K562 (cell line): ENCODE measurements around the gene HECW1. TPM values are rescaled to one million over a fixed set of nuclear protein-coding genes. Genes with fewer than 3 reads are reported as not detected.

Experiments
- ATAC-seq: fragments of 200-7000 bp; cut with Tn5 transposase; 3 replicates; pipeline ENCODE4 v1.9.1; 2020; ENCODE audit warnings: moderate library complexity
- BruUV-seq: library from RNA; stranded (reverse); fragments of 400-500 nt; replicated peaks from 2 replicates; lab custom pipeline; 2021; lab: Mats Ljungman, UMichigan
- CTCF ChIA-PET: fragments of 300-600 bp; formaldehyde crosslinking; extraction: SDS; loops from one replicate; lab custom pipeline; 2021; ENCODE audit warnings: low intra/inter-chr PET ratio; lab: Yijun Ruan, JAX
- POLR2A ChIA-PET: fragments of 300-600, 350-650 bp; sonication (Branson Sonifier 250); formaldehyde crosslinking; extraction: SDS; loops from one replicate; lab custom pipeline; 2021; ENCODE audit warnings: antibody characterized with exemption, inconsistent platforms; lab: Yijun Ruan, JAX
- DNase-seq, 4 experiments: peaks; one replicate each; pipeline versions ENCODE4 v3.0.0 to v3.0.0-alpha.2; 2011 to 2018; ENCODE audit warnings: low spot score in 3 of 4, mixed read lengths in 3 of 4; ENCODE audit errors: extremely low read depth in 1 of 4
- FAIRE-seq: peaks from 2 replicates; lab custom pipeline; 2011; peaks lifted over from hg19 to GRCh38; lab: Jason Lieb, UNC
- H2AFZ ChIP-seq: 2 replicates; pipeline ENCODE4 v1.6.0; 2011; ENCODE audit warnings: low read depth, low read length, control low read depth, inconsistent platforms
- H3K27ac ChIP-seq: fragments of 200-600 bp; 3 replicates; pipeline ENCODE4 v1.8.0; 2011; ENCODE audit warnings: low read depth, mild to moderate bottlenecking, control low read depth, inconsistent platforms, low read length, moderate library complexity, mixed read lengths; ENCODE audit errors: extremely low read depth
- H3K27me3 ChIP-seq, 2 experiments: fragments of 300-600 bp in 1 of 2; 2 replicates in 1 of 2; 3 replicates in 1 of 2; pipeline versions ENCODE4 v1.6.0 to v1.8.0; 2011; ENCODE audit warnings: inconsistent platforms in 2 of 2, low read length in 2 of 2, mild to moderate bottlenecking in 1 of 2, mixed read lengths in 1 of 2, moderate library complexity in 1 of 2; ENCODE audit not compliant: control insufficient read depth in 2 of 2, insufficient read depth in 2 of 2
- H3K36me3 ChIP-seq: fragments of 300-600 bp; 3 replicates; pipeline ENCODE4 v1.8.0; 2011; ENCODE audit warnings: mild to moderate bottlenecking, low read length, inconsistent platforms; ENCODE audit not compliant: control insufficient read depth, insufficient read depth
- H3K4me1 ChIP-seq, 2 experiments: fragments of 200-600 bp in 1 of 2; replicated peaks in 1 of 2; 2 replicates in 1 of 2; 3 replicates in 1 of 2; pipeline versions ENCODE4 v1.5.1 to v1.8.0; 2011; ENCODE audit warnings: inconsistent platforms in 2 of 2, low read length in 2 of 2, mild to moderate bottlenecking in 1 of 2, mixed read lengths in 1 of 2, moderate library complexity in 1 of 2; ENCODE audit not compliant: control insufficient read depth in 2 of 2, insufficient read depth in 2 of 2
- H3K4me2 ChIP-seq: 2 replicates; pipeline ENCODE4 v1.6.1; 2011; ENCODE audit warnings: low read length, control low read depth, inconsistent platforms, mixed read lengths; ENCODE audit not compliant: insufficient read depth
- H3K4me3 ChIP-seq: fragments of 200-600 bp; sonication (generic), shearing (Covaris generic); 2 replicates; pipeline ENCODE4 v1.5.1; 2016; ENCODE audit warnings: control low read depth, inconsistent platforms
- H3K79me2 ChIP-seq: fragments of 200-600 bp; 3 replicates; pipeline ENCODE4 v1.8.0; 2011; ENCODE audit warnings: low read length, inconsistent platforms; ENCODE audit not compliant: control insufficient read depth, insufficient read depth
- H3K9ac ChIP-seq, 2 experiments: 2 replicates each; pipeline versions ENCODE4 v1.6.0 to v1.6.1; 2011; ENCODE audit warnings: low read depth in 2 of 2, low read length in 2 of 2, control low read depth in 1 of 2, inconsistent platforms in 1 of 2, mild to moderate bottlenecking in 1 of 2, mixed read lengths in 1 of 2; ENCODE audit not compliant: insufficient read depth in 1 of 2
- H3K9me1 ChIP-seq: one replicate; pipeline ENCODE4 v1.6.0; 2011; ENCODE audit warnings: inconsistent platforms, mild to moderate bottlenecking, low read length, moderate library complexity; ENCODE audit not compliant: control insufficient read depth, insufficient read depth
- H3K9me3 ChIP-seq: replicated peaks from 2 replicates; pipeline ENCODE4 v1.5.1; 2011; ENCODE audit warnings: low read depth, low read length, inconsistent platforms; ENCODE audit not compliant: control insufficient read depth, insufficient read depth
- H4K20me1 ChIP-seq: replicated peaks from 2 replicates; pipeline ENCODE4 v1.6.1; 2011; ENCODE audit warnings: low read length, inconsistent platforms, mixed read lengths; ENCODE audit not compliant: control insufficient read depth, insufficient read depth
- JUNB ChIP-seq: fragments of 450-650 bp; formaldehyde crosslinking; conservative IDR thresholded peaks from 2 replicates; pipeline ENCODE4 v1.4.0; 2020; ENCODE audit warnings: mild to moderate bottlenecking
- WGBS: fragments of 100-300 bp; shearing (Covaris generic); methylation state at CpG from one replicate; pipeline ENCODE4 v1.1.6; 2016; ENCODE audit warnings: low coverage, mixed read lengths; ENCODE audit not compliant: insufficient coverage; ENCODE audit errors: missing lambda C conversion rate; 5-methylcytosine and 5-hydroxymethylcytosine counted together
- in situ Hi-C: fragments of 300-500 bp; cut with MboI; formaldehyde crosslinking; loops from 4 replicates; pipeline ENCODE4 v1.15.0; 2018; ENCODE audit warnings: inconsistent platforms, mixed read lengths
- intact Hi-C: fragments of 100-400 bp; cut with micrococcal nuclease; formaldehyde crosslinking; loops from 2 replicates; pipeline ENCODE4 v1.14.2; 2022
- polyA plus RNA-seq, 8 experiments: library from polyadenylated mRNA; depleted of rRNA in 4 of 8; stranded (reverse) in 5 of 8; unstranded in 3 of 8; fragments of >200 nt; fragmentation: Nextera tagmentation in 2 of 8; fragmentation: Illumina TruSeq in 1 of 8; extraction: Ambion mirVana in 2 of 8; extraction: Trizol in 1 of 8; gene quantifications; 2 replicates each; pipeline versions ENCODE4 v1.2.1 to v1.2.3, GENCODE V29; 2011 to 2014; ENCODE audit warnings: inconsistent platforms in 1 of 8, missing spikeins in 1 of 8
- total RNA-seq, 7 experiments: library from RNA; depleted of rRNA in 6 of 7; stranded (reverse); fragments of >200 nt in 6 of 7; fragmentation: Illumina TruSeq in 2 of 7; extraction: Trizol in 2 of 7; gene quantifications; 2 replicates each; pipeline versions ENCODE4 v1.2.1 to v1.2.3, GENCODE V29; 2011 to 2021; ENCODE audit warnings: low replicate concordance in 1 of 7
- TF ChIP-seq, protein P1 (sequence below): IDR thresholded peaks from 3 replicates; pipeline ENCODE4 v1.6.1; 2011; ENCODE audit warnings: borderline replicate concordance, mild to moderate bottlenecking, moderate library complexity; ENCODE audit not compliant: insufficient read length; ENCODE audit errors: extremely low read depth
- TF ChIP-seq, protein P2 (sequence below): IDR thresholded peaks from 2 replicates; pipeline ENCODE4 v1.6.1; 2014; ENCODE audit warnings: antibody characterized with exemption

The HECW1 gene
- total and polyA plus RNA-seq, 9 of the 15 experiments (the other 6 are each of a cell fraction or from before 2014, with no cell fraction given) = 0.07 to 0.31 (median 0.13) TPM; not detected in 4

DNA sequence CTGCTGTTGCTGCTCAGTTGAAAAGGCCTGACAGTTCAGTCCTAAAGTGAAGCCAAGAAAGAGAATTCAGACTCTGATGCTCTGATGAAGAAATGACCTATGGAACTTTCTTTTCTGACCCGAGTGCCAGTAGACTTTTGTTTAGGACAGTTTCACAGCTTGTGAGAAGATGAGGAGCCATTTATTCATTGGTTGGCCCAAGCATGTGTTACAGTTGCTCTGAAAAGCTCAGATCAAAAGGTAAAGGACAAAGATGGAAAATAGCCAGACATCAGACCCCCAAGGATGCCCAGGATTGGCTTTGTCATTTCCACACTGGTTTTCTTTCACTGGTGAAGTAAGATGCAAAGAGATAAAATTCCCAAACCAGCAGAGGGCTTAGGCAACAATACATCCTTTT, 321.2 kb downstream of the HECW1 start:
- CTCF ChIA-PET = no interaction called here
- Histone ChIP-seq H3K4me1 (no peaks in the 10 kb centered on the region), H3K27ac (no peak overlapping the region), H3K79me2 (no peaks in the 10 kb centered on the region), H3K36me3 (no peaks in the 10 kb centered on the region), H3K4me2 (no peak overlapping the region), H3K9me1 (no peaks in the 10 kb centered on the region), H3K9ac (no peak overlapping the region), H3K9me3 (no peaks in the 10 kb centered on the region), H3K4me3 (no peak overlapping the region), H4K20me1 (no peaks in the 10 kb centered on the region), H3K27me3 (peaks cover 8% of the 10 kb centered on the region in 2 experiments; a peak in 4 of 5 replicates), H2AFZ (no peak overlapping the region)
- intact Hi-C loops = loop anchor here (10.0 kb wide), 3 partner anchors 139 to 1489 kb away; no protein-coding TSS in a partner anchor
- 0% methylated on average over 1 of the region's 1 CpG for WGBS
- TF ChIP-seq, protein P1, sequence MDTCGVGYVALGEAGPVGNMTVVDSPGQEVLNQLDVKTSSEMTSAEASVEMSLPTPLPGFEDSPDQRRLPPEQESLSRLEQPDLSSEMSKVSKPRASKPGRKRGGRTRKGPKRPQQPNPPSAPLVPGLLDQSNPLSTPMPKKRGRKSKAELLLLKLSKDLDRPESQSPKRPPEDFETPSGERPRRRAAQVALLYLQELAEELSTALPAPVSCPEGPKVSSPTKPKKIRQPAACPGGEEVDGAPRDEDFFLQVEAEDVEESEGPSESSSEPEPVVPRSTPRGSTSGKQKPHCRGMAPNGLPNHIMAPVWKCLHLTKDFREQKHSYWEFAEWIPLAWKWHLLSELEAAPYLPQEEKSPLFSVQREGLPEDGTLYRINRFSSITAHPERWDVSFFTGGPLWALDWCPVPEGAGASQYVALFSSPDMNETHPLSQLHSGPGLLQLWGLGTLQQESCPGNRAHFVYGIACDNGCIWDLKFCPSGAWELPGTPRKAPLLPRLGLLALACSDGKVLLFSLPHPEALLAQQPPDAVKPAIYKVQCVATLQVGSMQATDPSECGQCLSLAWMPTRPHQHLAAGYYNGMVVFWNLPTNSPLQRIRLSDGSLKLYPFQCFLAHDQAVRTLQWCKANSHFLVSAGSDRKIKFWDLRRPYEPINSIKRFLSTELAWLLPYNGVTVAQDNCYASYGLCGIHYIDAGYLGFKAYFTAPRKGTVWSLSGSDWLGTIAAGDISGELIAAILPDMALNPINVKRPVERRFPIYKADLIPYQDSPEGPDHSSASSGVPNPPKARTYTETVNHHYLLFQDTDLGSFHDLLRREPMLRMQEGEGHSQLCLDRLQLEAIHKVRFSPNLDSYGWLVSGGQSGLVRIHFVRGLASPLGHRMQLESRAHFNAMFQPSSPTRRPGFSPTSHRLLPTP = no peak
- no peak for TF ChIP-seq JUNB (CRISPR knock-in tag)
- TF ChIP-seq, protein P2, sequence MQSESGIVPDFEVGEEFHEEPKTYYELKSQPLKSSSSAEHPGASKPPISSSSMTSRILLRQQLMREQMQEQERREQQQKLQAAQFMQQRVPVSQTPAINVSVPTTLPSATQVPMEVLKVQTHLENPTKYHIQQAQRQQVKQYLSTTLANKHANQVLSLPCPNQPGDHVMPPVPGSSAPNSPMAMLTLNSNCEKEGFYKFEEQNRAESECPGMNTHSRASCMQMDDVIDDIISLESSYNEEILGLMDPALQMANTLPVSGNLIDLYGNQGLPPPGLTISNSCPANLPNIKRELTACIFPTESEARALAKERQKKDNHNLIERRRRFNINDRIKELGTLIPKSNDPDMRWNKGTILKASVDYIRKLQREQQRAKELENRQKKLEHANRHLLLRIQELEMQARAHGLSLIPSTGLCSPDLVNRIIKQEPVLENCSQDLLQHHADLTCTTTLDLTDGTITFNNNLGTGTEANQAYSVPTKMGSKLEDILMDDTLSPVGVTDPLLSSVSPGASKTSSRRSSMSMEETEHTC = no peak
- POLR2A ChIA-PET = no interaction called here
- FAIRE-seq (no peak), ATAC-seq (no peak), DNase-seq (no peak)
- in situ Hi-C loops = no loop called here
- BruUV-seq = no TSS peak
